SK-N-SH treated with all-trans-retinoic acid at 6 μM for 48 hours (cell line): ENCODE results near the gene PDLIM7.
A peak's percentile ranks its signal among the peaks of the same experiment; 100 is the strongest.

Source experiments
- ATAC-seq: fragments of 200-7000 bp; cut with Tn5 transposase; 3 replicates; pipeline ENCODE4 v1.9.1; 2020; ENCODE audit warnings: mild to moderate bottlenecking, moderate library complexity
- ARNTL ChIP-seq: fragments of 450-650 bp; formaldehyde crosslinking; IDR thresholded peaks from 2 replicates; pipeline ENCODE4 v1.5.0; 2020; ENCODE audit warnings: low read depth, mild to moderate bottlenecking, moderate library complexity, borderline replicate concordance
- BACH2 ChIP-seq: fragments of 250-450 bp; sonication (Bioruptor Pico); IDR thresholded peaks from 2 replicates; pipeline ENCODE4 v1.9.0; 2021; ENCODE audit warnings: mild to moderate bottlenecking, borderline replicate concordance
- CREB5 ChIP-seq: fragments of 250-450 bp; sonication (Bioruptor Pico); IDR thresholded peaks from 2 replicates; pipeline ENCODE4 v1.5.1; 2020; ENCODE audit warnings: low read depth, mild to moderate bottlenecking, moderate library complexity
- CSDC2 ChIP-seq: fragments of 250-450 bp; sonication (Bioruptor Pico); IDR thresholded peaks from 2 replicates; pipeline ENCODE4 v1.5.0; 2020; ENCODE audit warnings: mild to moderate bottlenecking, moderate library complexity
- CSRNP3 ChIP-seq: fragments of 250-450 bp; sonication (Bioruptor Pico); IDR thresholded peaks from 2 replicates; pipeline ENCODE4 v1.5.1; 2021; ENCODE audit warnings: mild to moderate bottlenecking, moderate library complexity
- ESRRG ChIP-seq: fragments of 250-450 bp; sonication (Bioruptor Pico); IDR thresholded peaks from 2 replicates; pipeline ENCODE4 v1.6.1; 2021; ENCODE audit warnings: mild to moderate bottlenecking
- GLIS3 ChIP-seq: fragments of 250-450 bp; sonication (Bioruptor Pico); IDR thresholded peaks from 2 replicates; pipeline ENCODE4 v1.5.0; 2020; ENCODE audit warnings: mild to moderate bottlenecking, moderate library complexity
- ISL1 ChIP-seq: fragments of 250-450 bp; sonication (Bioruptor Pico); IDR thresholded peaks from 2 replicates; pipeline ENCODE4 v2.1.2; 2022; ENCODE audit warnings: mild to moderate bottlenecking, moderate library complexity
- OSR1 ChIP-seq: fragments of 250-450 bp; sonication (Bioruptor Pico); IDR thresholded peaks from 2 replicates; pipeline ENCODE4 v1.8.0; 2022; ENCODE audit warnings: moderate library complexity, mild to moderate bottlenecking, inconsistent platforms
- PATZ1 ChIP-seq: fragments of 250-450 bp; sonication (Bioruptor Pico); IDR thresholded peaks from 2 replicates; pipeline ENCODE4 v1.8.0; 2020; ENCODE audit warnings: mild to moderate bottlenecking, moderate library complexity, borderline replicate concordance
- POU6F1 ChIP-seq: fragments of 250-450 bp; sonication (Bioruptor Pico); IDR thresholded peaks from 2 replicates; pipeline ENCODE4 v1.8.0; 2021; ENCODE audit warnings: low read depth, mild to moderate bottlenecking, moderate library complexity, borderline replicate concordance
- PPARA ChIP-seq: fragments of 250-450 bp; sonication (Bioruptor Pico); IDR thresholded peaks from 2 replicates; pipeline ENCODE4 v1.5.0; 2020; ENCODE audit warnings: mild to moderate bottlenecking, borderline replicate concordance
- SNAI2 ChIP-seq: fragments of 250-450 bp; sonication (Bioruptor Pico); IDR thresholded peaks from 2 replicates; pipeline ENCODE4 v1.5.0; 2020; ENCODE audit warnings: mild to moderate bottlenecking, moderate library complexity
- TCF4 ChIP-seq: fragments of 250-450 bp; sonication (Bioruptor Pico); IDR thresholded peaks from 2 replicates; pipeline ENCODE4 v1.8.0; 2021; ENCODE audit warnings: mild to moderate bottlenecking, moderate library complexity, borderline replicate concordance
- TOX ChIP-seq: fragments of 250-450 bp; sonication (Bioruptor Pico); IDR thresholded peaks from 2 replicates; pipeline ENCODE4 v1.8.0; 2021; ENCODE audit warnings: mild to moderate bottlenecking, moderate library complexity, borderline replicate concordance
- TSHZ2 ChIP-seq: fragments of 250-450 bp; sonication (Bioruptor Pico); IDR thresholded peaks from 2 replicates; pipeline ENCODE4 v1.5.0; 2020; ENCODE audit warnings: mild to moderate bottlenecking, moderate library complexity
- ZC3H10 ChIP-seq: fragments of 250-450 bp; sonication (Bioruptor Pico); IDR thresholded peaks from 2 replicates; pipeline ENCODE4 v1.5.1; 2021; ENCODE audit warnings: mild to moderate bottlenecking, moderate library complexity
- ZFP30 ChIP-seq: fragments of 450-650 bp; formaldehyde crosslinking; IDR thresholded peaks from 2 replicates; pipeline ENCODE4 v1.5.0; 2022; ENCODE audit warnings: mild to moderate bottlenecking, moderate library complexity
- ZNF565 ChIP-seq: fragments of 450-650 bp; formaldehyde crosslinking; conservative IDR thresholded peaks from 2 replicates; pipeline ENCODE4 v1.5.0; 2020; ENCODE audit warnings: low read depth, mild to moderate bottlenecking, moderate library complexity
- ZNF70 ChIP-seq: fragments of 450-650 bp; formaldehyde crosslinking; IDR thresholded peaks from 2 replicates; pipeline ENCODE4 v1.5.0; 2020; ENCODE audit warnings: mild to moderate bottlenecking, moderate library complexity
- ZNF8 ChIP-seq: fragments of 450-650 bp; formaldehyde crosslinking; IDR thresholded peaks from 2 replicates; pipeline ENCODE4 v1.5.0; 2020; ENCODE audit warnings: mild to moderate bottlenecking, moderate library complexity

Gene PDLIM7

GRCh38 chr5:177539411-177539810 lies 42.0 kb upstream of the PDLIM7 start:
- no peak for ATAC-seq
- TF ChIP-seq PATZ1 (no peak), ZNF70 (CRISPR knock-in tag) (no peak), ISL1 (CRISPR knock-in tag) (peak; percentile 24; the same call in 1 of the 2 replicates)
- TF ChIP-seq, all 23 proteins: peak for 1

GRCh38 chr5:177538876-177539275 lies 41.5 kb upstream of the PDLIM7 start:
- ATAC-seq, result no peak
- TF ChIP-seq ARNTL (CRISPR knock-in tag) (no peak), SNAI2 (no peak), ESRRG (CRISPR knock-in tag) (no peak), BACH2 (CRISPR knock-in tag) (no peak), ZNF70 (CRISPR knock-in tag) (no peak), ZNF565 (CRISPR knock-in tag) (no peak), TSHZ2 (no peak), ZFP30 (CRISPR knock-in tag) (no peak), OSR1 (no peak)

GRCh38 chr5:177537389-177538361 lies 40.3 kb upstream of the PDLIM7 start:
- TF ChIP-seq POU6F1 (CRISPR knock-in tag), result no peak
- no peak for TF ChIP-seq ZC3H10 (CRISPR knock-in tag)
- TF ChIP-seq CSDC2 (CRISPR knock-in tag), result no peak
- TF ChIP-seq GLIS3 (CRISPR knock-in tag), result no peak
- TF ChIP-seq ISL1 (CRISPR knock-in tag), result 0 out of 2 replicates have a peak, but pooled peaks have one; percentile 17
- no peak for TF ChIP-seq SNAI2
- no peak for TF ChIP-seq ARNTL (CRISPR knock-in tag)
- TF ChIP-seq OSR1, result no peak
- ATAC-seq, result peak; percentile 95

GRCh38 chr5:177536386-177536785 lies 39.0 kb upstream of the PDLIM7 start:
- no peak for ATAC-seq
- TF ChIP-seq PPARA (CRISPR knock-in tag) (no peak), CSRNP3 (no peak), OSR1 (no peak), ZNF565 (CRISPR knock-in tag) (no peak), TOX (CRISPR knock-in tag) (no peak), POU6F1 (CRISPR knock-in tag) (no peak), TSHZ2 (no peak), ZNF8 (CRISPR knock-in tag) (no peak), TCF4 (CRISPR knock-in tag) (no peak), CSDC2 (CRISPR knock-in tag) (no peak), ZFP30 (CRISPR knock-in tag) (no peak), CREB5 (CRISPR knock-in tag) (no peak), ZNF70 (CRISPR knock-in tag) (no peak)
